ENCODE measurements around the gene PCLAF.
"Not testable (repeated sequence)": the region's sequence is repeated elsewhere in the genome, so short reads cannot be mapped to it uniquely, and the experiment has no call there.

PCLAF gene

DNA sequence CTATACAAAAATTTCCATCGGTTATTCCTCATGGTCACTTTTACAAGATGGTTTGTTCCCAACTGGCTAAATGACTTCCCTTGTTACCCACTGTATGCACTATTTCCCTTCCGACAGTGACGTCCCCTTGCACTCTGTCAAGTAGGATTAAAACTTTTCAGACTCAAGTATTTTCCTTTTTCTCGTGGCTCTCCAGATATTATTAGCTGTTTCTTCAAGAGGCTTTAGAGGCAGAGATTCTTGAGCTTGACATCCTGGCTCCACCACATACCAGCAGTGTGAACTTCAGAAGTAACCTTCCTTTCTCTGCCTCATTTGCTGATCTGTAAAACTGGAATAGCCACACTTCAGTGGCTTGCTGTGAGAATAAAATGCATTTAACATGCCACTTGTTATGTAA, 39.3 kb downstream of the PCLAF start:
- no peak for DNase-seq (ENCODE audit: low read depth in 2 of 2)
- no peak overlapping the region for H3K4me3 ChIP-seq (replicated peaks in 1 of 2; ENCODE audit: low read depth in 2 of 2, low read length in 2 of 2)
- TF ChIP-seq, protein P1, sequence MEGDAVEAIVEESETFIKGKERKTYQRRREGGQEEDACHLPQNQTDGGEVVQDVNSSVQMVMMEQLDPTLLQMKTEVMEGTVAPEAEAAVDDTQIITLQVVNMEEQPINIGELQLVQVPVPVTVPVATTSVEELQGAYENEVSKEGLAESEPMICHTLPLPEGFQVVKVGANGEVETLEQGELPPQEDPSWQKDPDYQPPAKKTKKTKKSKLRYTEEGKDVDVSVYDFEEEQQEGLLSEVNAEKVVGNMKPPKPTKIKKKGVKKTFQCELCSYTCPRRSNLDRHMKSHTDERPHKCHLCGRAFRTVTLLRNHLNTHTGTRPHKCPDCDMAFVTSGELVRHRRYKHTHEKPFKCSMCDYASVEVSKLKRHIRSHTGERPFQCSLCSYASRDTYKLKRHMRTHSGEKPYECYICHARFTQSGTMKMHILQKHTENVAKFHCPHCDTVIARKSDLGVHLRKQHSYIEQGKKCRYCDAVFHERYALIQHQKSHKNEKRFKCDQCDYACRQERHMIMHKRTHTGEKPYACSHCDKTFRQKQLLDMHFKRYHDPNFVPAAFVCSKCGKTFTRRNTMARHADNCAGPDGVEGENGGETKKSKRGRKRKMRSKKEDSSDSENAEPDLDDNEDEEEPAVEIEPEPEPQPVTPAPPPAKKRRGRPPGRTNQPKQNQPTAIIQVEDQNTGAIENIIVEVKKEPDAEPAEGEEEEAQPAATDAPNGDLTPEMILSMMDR (IDR thresholded peaks at IDR 0.05; ENCODE audit: low read depth, low read length) = no peak

GRCh38 chr15:64340355-64340754, 40.9 kb downstream of the PCLAF start:
- no peak for DNase-seq (ENCODE audit: low read depth in 2 of 2)
- TF ChIP-seq, protein P1 (IDR thresholded peaks at IDR 0.05; ENCODE audit: low read depth, low read length) = no peak
- H3K4me3 ChIP-seq (replicated peaks in 1 of 2; ENCODE audit: low read depth in 2 of 2, low read length in 2 of 2) = no peak overlapping the region

GRCh38 chr15:64337761-64338160, 43.5 kb downstream of the PCLAF start:
- DNase-seq (ENCODE audit: low read depth in 2 of 2) = peak in 1 of 2 donors; percentile 67
- TF ChIP-seq, protein P1 (IDR thresholded peaks at IDR 0.05; ENCODE audit: low read depth, low read length) = no peak
- no peak overlapping the region for H3K4me3 ChIP-seq (replicated peaks in 1 of 2; ENCODE audit: low read depth in 2 of 2, low read length in 2 of 2)

DNA sequence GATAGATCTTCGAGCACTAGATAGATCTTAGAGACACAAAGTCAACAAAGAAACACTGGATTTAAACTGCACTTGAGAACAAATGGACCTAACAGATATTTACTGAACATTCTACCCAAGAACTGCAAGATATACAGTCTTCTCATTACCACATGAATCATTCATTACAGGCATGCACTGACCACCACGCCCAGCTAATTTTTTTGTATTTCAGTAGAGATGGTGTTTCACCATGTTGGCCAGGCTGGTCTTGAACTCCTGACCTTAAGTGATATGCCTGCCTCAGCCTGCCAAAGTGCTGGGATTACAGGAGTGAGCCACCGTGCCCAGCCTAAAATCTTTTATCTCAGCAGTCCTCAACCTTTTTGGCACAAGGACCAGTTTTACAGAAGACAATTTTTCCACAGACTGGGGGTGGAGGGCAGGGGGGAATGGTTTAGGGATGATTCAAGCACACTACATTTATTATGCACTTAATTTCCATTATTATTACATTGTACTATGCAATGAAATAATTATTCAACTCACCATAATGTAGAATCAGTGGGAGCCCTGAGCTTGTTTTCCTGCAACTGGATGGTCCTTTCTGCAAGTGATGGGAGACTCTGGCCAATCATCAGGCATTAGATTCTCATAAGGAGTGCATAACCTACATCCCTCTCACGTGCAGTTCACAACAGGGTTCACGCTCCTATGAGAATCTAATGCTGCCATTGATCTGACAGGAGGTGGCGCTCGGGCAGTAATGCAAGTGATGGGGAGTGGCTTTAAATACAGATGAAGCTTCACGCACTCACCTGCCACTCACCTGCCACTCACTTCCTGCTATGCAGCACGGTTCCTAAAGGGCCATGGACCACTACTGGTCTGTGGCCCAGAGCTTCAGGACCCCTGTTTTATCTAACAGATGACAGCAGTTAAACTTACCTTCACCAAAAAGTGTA, 47.0 kb downstream of the PCLAF start:
- peak; percentile 28 to 40 for DNase-seq (ENCODE audit: low read depth in 2 of 2)
- H3K4me3 ChIP-seq (replicated peaks in 1 of 2; ENCODE audit: low read depth in 2 of 2, low read length in 2 of 2) = no peak overlapping the region
- TF ChIP-seq, protein P1 (IDR thresholded peaks at IDR 0.05; ENCODE audit: low read depth, low read length) = no peak

- H3K4me3 ChIP-seq (replicated peaks in 1 of 2; ENCODE audit: low read depth in 2 of 2, low read length in 2 of 2) = no peak overlapping the region
These were observed 47.7 kb downstream of the PCLAF start for GRCh38 chr15:64333516-64333915.

DNA sequence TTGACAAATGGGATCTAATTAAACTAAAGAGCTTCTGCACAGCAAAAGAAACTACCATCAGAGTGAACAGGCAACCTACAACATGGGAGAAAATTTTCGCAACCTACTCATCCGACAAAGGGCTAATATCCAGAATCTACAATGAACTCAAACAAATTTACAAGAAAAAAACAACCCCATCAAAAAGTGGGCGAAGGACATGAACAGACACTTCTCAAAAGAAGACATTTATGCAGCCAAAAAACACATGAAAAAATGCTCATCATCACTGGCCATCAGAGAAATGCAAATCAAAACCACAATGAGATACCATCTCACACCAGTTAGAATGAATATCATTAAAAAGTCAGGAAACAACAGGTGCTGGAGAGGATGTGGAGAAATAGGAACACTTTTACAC, 49.6 kb downstream of the PCLAF start:
- not testable (repeated sequence) for DNase-seq (ENCODE audit: low read depth in 2 of 2); H3K4me3 ChIP-seq (replicated peaks in 1 of 2; ENCODE audit: low read depth in 2 of 2, low read length in 2 of 2)

More at GRCh38 chr15:64333516-64333915, 47.7 kb downstream of the PCLAF start:
- no peak for DNase-seq (ENCODE audit: low read depth in 2 of 2)
- TF ChIP-seq, protein P1 (IDR thresholded peaks at IDR 0.05; ENCODE audit: low read depth, low read length) = no peak

- DNase-seq (ENCODE audit: low read depth in 2 of 2); H3K4me3 ChIP-seq (replicated peaks in 1 of 2; ENCODE audit: low read depth in 2 of 2, low read length in 2 of 2): not testable (repeated sequence)
These were observed 54.3 kb downstream of the PCLAF start for GRCh38 chr15:64326975-64327374.

DNA sequence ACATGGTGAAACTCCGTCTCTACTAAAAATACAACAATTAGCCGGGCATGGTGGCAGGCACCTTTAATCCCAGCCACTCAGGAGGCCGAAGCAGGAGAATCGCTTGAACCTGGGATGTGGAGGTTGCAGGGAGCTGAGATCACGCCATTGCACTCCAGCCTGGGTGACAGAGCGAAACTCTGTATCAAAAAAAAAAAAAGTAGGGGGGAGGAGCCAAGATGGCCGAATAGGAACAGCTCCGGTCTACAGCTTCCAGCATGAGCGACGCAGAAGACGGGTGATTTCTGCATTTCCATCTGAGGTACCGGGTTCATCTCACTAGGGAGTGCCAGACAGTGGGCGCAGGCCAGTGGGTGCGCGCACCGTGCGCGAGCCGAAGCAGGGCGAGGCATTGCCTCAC, 54.8 kb downstream of the PCLAF start:
- not testable (repeated sequence) for DNase-seq (ENCODE audit: low read depth in 2 of 2); H3K4me3 ChIP-seq (replicated peaks in 1 of 2; ENCODE audit: low read depth in 2 of 2, low read length in 2 of 2)
